Activated naive CD8-positive, alpha-beta T cell treated with anti-CD3 and anti-CD28 coated beads, Interleukin-2, amount 10 ng/mL, durations not matched to agents 7 days and 5 days (primary cell): Measurements from ENCODE around the gene SLC2A8. TPM values are rescaled to one million over a fixed set of nuclear protein-coding genes. Genes with fewer than 3 reads are reported as not detected.
A peak's percentile ranks its signal among the peaks of the same experiment; 100 is the strongest.

ENCODE experiments used
- ATAC-seq: fragments of 150-1000 bp; cut with Tn5 transposase; one replicate; pipeline ENCODE4 v1.10.0; 2021; ENCODE audit warnings: low read depth, moderate library complexity
- POLR2A ChIA-PET: fragments of 350-600 bp; sonication (Branson Sonifier 250); formaldehyde crosslinking; loops from one replicate; lab custom pipeline; 2021; ENCODE audit warnings: antibody characterized with exemption; lab: Charles Lee
- DNase-seq: peaks from one replicate; pipeline ENCODE4 v3.0.0; 2021
- H3K27ac Mint-ChIP-seq: one replicate; pipeline ENCODE4 v1.8.0; 2022; ENCODE audit warnings: mild to moderate bottlenecking, mixed read lengths
- H3K27me3 Mint-ChIP-seq: one replicate; pipeline ENCODE4 v1.8.0; 2022; ENCODE audit warnings: mild to moderate bottlenecking, moderate library complexity, mixed read lengths
- H3K36me3 Mint-ChIP-seq: one replicate; pipeline ENCODE4 v1.8.0; 2021; ENCODE audit warnings: mild to moderate bottlenecking, mixed read lengths
- H3K4me1 Mint-ChIP-seq: one replicate; pipeline ENCODE4 v1.8.0; 2021; ENCODE audit warnings: mixed read lengths
- H3K4me3 Mint-ChIP-seq: one replicate; pipeline ENCODE4 v1.8.0; 2022; ENCODE audit warnings: mild to moderate bottlenecking, moderate library complexity, mixed read lengths
- H3K9me3 Mint-ChIP-seq: one replicate; pipeline ENCODE4 v1.8.0; 2021; ENCODE audit warnings: mixed read lengths
- total RNA-seq, 2 experiments: library from RNA; stranded (reverse); gene quantifications; one replicate each; pipeline ENCODE4 v1.2.3, GENCODE V29; 2021

SLC2A8 gene
- total RNA-seq, 2 experiments from 2014 or later = 3.4 to 4.1 TPM

GRCh38 chr9:127398715-127399400 is 1.9 kb downstream of the SLC2A8 start:
- peaks cover 8% of the 10 kb centered on the region for H3K4me1 Mint-ChIP-seq
- no peaks in the 10 kb centered on the region for H3K9me3 Mint-ChIP-seq
- peak overlapping the region; percentile 68 for H3K4me3 Mint-ChIP-seq
- no peak overlapping the region for H3K27ac Mint-ChIP-seq
- ATAC-seq = no peak
- POLR2A ChIA-PET = interaction anchor here (0.6 to 3.6 kb wide), 3 partner anchors 25 to 52 kb away, joined by 3 to 32 read pairs (median 7); partner anchors contain the start of genes LRSAM1 and RPL12
- DNase-seq = no peak
- no peaks in the 10 kb centered on the region for H3K36me3 Mint-ChIP-seq
- H3K27me3 Mint-ChIP-seq = peaks cover 52% of the 10 kb centered on the region

- Mint-ChIP-seq H3K27ac (no peak overlapping the region), H3K9me3 (no peaks in the 10 kb centered on the region), H3K4me3 (no peak overlapping the region), H3K27me3 (peaks cover 43% of the 10 kb centered on the region), H3K36me3 (no peaks in the 10 kb centered on the region), H3K4me1 (peaks cover 8% of the 10 kb centered on the region)
- ATAC-seq (no peak), DNase-seq (no peak)
- POLR2A ChIA-PET = no interaction called here
Measured at GRCh38 chr9:127399736-127400269, 2.8 kb downstream of the SLC2A8 start.

DNA sequence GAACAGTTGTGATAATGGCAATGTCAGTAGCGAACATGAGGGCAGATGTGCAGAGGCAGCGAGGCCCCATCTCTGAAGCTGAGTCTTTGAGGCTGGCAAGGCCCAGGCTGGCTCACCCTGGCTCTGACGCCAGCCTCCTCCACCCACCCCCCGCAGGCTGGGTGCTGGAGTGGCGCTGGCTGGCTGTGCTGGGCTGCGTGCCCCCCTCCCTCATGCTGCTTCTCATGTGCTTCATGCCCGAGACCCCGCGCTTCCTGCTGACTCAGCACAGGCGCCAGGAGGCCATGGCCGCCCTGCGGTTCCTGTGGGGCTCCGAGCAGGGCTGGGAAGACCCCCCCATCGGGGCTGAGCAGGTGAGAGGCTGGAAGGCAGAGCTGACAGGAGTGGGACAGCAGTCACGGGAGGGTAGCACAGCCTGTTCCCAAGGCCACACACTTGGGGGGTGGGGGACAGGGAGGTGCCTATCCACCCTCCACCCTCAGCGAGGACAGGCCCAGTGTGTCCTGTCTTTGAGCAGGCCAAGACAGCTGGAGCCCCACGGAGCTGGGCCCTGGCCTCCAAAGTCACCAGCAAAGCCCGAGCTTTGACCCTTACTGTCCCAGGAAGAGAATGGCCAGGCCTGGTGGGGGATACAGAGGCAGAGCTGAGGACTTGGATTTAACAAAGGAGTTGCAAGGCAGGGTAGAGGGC is 5.6 kb downstream of the SLC2A8 start:
- no peak for DNase-seq
- no peak overlapping the region for H3K27ac Mint-ChIP-seq
- H3K27me3 Mint-ChIP-seq = peaks cover 24% of the 10 kb centered on the region
- H3K4me3 Mint-ChIP-seq = no peak overlapping the region
- peaks cover 2% of the 10 kb centered on the region for H3K4me1 Mint-ChIP-seq
- no peaks in the 10 kb centered on the region for H3K9me3 Mint-ChIP-seq
- no peak for ATAC-seq
- no peaks in the 10 kb centered on the region for H3K36me3 Mint-ChIP-seq
- POLR2A ChIA-PET = no interaction called here

GRCh38 chr9:127403507-127404192 is 6.7 kb downstream of the SLC2A8 start:
- H3K27me3 Mint-ChIP-seq = peaks cover 21% of the 10 kb centered on the region
- DNase-seq (no peak), ATAC-seq (no peak)
- no peaks in the 10 kb centered on the region for H3K36me3 Mint-ChIP-seq
- H3K4me1 Mint-ChIP-seq = no peaks in the 10 kb centered on the region
- no peaks in the 10 kb centered on the region for H3K9me3 Mint-ChIP-seq
- H3K4me3 Mint-ChIP-seq = no peak overlapping the region
- H3K27ac Mint-ChIP-seq = no peak overlapping the region
- POLR2A ChIA-PET = no interaction called here

- POLR2A ChIA-PET = no interaction called here
- Mint-ChIP-seq H3K36me3 (no peaks in the 10 kb centered on the region), H3K4me3 (no peak overlapping the region), H3K9me3 (no peaks in the 10 kb centered on the region), H3K4me1 (no peaks in the 10 kb centered on the region), H3K27me3 (peaks cover 16% of the 10 kb centered on the region), H3K27ac (no peak overlapping the region)
- ATAC-seq (no peak), DNase-seq (no peak)
Measured at GRCh38 chr9:127404631-127405030, 7.7 kb downstream of the SLC2A8 start.

DNA sequence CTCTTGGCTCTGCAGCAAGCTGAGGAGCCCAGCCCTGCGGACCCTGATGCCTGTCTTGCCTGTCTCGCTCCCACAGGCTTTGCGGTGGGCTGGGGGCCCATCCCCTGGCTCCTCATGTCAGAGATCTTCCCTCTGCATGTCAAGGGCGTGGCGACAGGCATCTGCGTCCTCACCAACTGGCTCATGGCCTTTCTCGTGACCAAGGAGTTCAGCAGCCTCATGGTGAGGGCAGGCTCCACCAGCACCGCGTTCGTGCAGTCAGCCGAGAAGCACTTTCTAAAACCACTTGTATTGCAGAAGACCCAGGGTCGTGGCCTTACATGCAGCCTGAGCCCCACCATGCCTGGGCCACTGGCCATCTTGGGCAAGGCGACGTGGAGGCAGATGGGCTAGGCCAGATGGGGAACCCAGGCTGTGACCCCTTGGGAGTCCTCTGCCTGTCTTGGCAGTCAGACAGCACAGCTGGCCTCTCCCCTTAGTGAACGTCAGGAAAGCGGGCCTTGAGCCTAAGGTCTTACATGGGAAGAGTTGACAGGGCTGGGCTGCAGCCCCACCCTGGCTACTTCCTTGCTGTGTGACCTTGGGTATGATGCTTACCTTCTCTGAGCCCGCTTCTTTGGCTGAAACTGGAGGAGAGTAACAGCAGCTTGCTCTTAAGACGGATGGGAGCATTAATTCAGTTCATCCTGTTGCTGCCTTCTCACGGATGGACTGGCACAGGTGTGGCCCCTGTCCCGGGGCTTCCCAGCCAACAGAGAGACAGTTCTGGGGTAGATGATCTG is 8.6 kb downstream of the SLC2A8 start:
- H3K27me3 Mint-ChIP-seq = peaks cover 11% of the 10 kb centered on the region
- no peaks in the 10 kb centered on the region for H3K4me1 Mint-ChIP-seq
- no peak overlapping the region for H3K27ac Mint-ChIP-seq
- H3K36me3 Mint-ChIP-seq = no peaks in the 10 kb centered on the region
- no peak overlapping the region for H3K4me3 Mint-ChIP-seq
- POLR2A ChIA-PET = no interaction called here
- no peaks in the 10 kb centered on the region for H3K9me3 Mint-ChIP-seq
- DNase-seq (no peak), ATAC-seq (no peak)

- H3K4me3 Mint-ChIP-seq = no peak overlapping the region
- ATAC-seq = no peak
- POLR2A ChIA-PET = interaction anchor here (0.7 to 1.2 kb wide), 2 partner anchors 10 to 52 kb away, joined by 3 to 4 read pairs; partner anchors contain the start of gene SLC2A8
- H3K9me3 Mint-ChIP-seq = no peaks in the 10 kb centered on the region
- H3K36me3 Mint-ChIP-seq = no peaks in the 10 kb centered on the region
- H3K27me3 Mint-ChIP-seq = peaks cover 10% of the 10 kb centered on the region
- H3K4me1 Mint-ChIP-seq = peaks cover 3% of the 10 kb centered on the region
- no peak overlapping the region for H3K27ac Mint-ChIP-seq
- DNase-seq = no peak
Measured at GRCh38 chr9:127406799-127407491, 10.0 kb downstream of the SLC2A8 start.

DNA sequence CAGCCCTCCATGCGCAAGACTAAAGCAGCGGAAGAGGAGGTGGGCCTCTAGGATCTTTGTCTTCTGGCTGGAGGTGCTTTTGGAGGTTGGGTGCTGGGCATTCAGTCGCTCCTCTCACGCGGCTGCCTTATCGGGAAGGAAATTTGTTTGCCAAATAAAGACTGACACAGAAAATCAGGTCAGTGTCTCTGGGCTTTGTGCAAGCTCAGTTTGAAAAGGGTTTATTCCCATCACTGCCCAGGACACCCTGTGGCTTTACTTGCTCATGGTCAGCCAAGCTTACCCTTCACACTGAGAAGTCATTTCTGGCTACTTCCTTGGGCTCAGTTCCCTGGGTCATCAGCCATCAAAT is 10.5 kb downstream of the SLC2A8 start:
- Mint-ChIP-seq H3K36me3 (no peaks in the 10 kb centered on the region), H3K4me3 (no peak overlapping the region), H3K4me1 (peaks cover 3% of the 10 kb centered on the region), H3K27ac (no peak overlapping the region), H3K9me3 (no peaks in the 10 kb centered on the region), H3K27me3 (peaks cover 9% of the 10 kb centered on the region)
- POLR2A ChIA-PET = interaction anchor here (0.7 to 1.2 kb wide), 2 partner anchors 11 to 51 kb away, joined by 3 to 4 read pairs; partner anchors contain the start of gene SLC2A8
- DNase-seq (no peak), ATAC-seq (no peak)

DNA sequence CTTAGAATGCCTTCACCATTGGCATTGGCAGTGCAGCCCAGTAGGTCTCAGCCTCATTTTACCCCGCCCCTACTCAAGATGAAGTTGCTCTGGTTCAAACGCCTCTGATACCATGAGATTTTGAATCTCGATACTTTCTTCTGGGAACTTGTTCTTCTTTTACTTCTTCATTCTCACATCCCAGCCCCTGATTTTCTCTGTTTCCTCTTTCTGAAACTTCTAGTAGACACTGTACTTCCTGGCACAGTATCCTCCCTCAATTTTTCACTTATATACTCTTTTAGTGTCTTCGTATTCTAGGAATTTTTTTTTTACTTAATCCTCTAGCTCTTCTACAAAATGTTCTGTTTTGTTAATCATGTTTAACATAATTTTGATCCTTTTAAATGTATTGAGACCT is 14.2 kb downstream of the SLC2A8 start:
- ATAC-seq (no peak), DNase-seq (no peak)
- Mint-ChIP-seq H3K27ac (no peak overlapping the region), H3K27me3 (peaks cover 18% of the 10 kb centered on the region), H3K36me3 (no peaks in the 10 kb centered on the region), H3K9me3 (no peaks in the 10 kb centered on the region), H3K4me3 (no peak overlapping the region), H3K4me1 (peaks cover 3% of the 10 kb centered on the region)
- POLR2A ChIA-PET = no interaction called here

DNA sequence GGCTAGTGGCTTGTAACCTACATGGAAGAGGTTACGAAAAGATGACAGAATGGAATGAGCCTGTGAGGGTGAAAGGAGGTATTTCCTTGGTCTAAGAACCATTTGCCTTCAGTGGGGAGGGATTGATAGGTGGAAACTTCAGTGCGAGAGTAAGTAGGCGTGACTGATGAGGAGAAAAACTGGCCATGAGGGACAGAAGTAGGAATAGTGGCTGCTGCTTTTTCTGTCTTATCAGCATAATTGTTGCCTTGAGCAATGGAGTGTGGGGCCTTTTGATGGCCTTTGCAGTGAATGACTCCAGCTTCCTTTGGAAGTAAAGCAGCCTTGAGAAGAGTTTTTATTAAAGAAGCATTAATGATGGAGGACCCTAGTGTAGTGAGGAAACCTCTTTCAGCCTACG is 18.2 kb downstream of the SLC2A8 start:
- POLR2A ChIA-PET = no interaction called here
- Mint-ChIP-seq H3K9me3 (no peaks in the 10 kb centered on the region), H3K27me3 (peaks cover 21% of the 10 kb centered on the region), H3K4me3 (no peak overlapping the region), H3K4me1 (peaks cover 3% of the 10 kb centered on the region), H3K36me3 (no peaks in the 10 kb centered on the region), H3K27ac (no peak overlapping the region)
- DNase-seq = no peak
- no peak for ATAC-seq

- Mint-ChIP-seq H3K36me3 (no peaks in the 10 kb centered on the region), H3K27me3 (peaks cover 21% of the 10 kb centered on the region)
Measured at GRCh38 chr9:127415657-127416056, 18.7 kb downstream of the SLC2A8 start.

More at GRCh38 chr9:127415657-127416056, 18.7 kb downstream of the SLC2A8 start:
- DNase-seq = no peak
- ATAC-seq = no peak
- Mint-ChIP-seq H3K4me3 (no peak overlapping the region), H3K9me3 (no peaks in the 10 kb centered on the region), H3K27ac (no peak overlapping the region), H3K4me1 (peaks cover 3% of the 10 kb centered on the region)
- POLR2A ChIA-PET = no interaction called here
